ENCODE data around the gene LARP4B. TPM values are rescaled to one million over a fixed set of nuclear protein-coding genes. Genes with fewer than 3 reads are reported as not detected.

The LARP4B gene
- total and polyA plus RNA-seq, 2 experiments from 2014 or later, result 18.3 to 52.3 TPM

DNA sequence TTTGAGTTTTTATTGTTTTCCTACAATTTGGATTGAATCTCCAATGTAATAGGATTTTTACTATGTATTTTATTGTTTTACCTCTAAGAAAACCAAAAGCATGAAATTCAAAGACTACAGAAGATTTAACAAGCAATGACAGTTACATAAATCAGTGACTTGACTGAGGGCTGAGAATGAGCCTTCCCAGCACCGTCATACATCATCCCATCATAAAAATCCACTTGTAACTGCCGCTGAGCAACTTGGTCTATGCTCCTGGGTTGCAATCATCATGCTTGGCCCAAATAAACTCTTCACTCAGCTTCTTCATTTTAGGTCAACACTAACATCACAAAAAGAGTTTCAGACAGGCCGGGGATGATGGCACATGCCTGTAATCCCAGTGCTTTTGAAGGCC is 13.5 kb downstream of the LARP4B start (continued):
- TF ChIP-seq, protein P1, sequence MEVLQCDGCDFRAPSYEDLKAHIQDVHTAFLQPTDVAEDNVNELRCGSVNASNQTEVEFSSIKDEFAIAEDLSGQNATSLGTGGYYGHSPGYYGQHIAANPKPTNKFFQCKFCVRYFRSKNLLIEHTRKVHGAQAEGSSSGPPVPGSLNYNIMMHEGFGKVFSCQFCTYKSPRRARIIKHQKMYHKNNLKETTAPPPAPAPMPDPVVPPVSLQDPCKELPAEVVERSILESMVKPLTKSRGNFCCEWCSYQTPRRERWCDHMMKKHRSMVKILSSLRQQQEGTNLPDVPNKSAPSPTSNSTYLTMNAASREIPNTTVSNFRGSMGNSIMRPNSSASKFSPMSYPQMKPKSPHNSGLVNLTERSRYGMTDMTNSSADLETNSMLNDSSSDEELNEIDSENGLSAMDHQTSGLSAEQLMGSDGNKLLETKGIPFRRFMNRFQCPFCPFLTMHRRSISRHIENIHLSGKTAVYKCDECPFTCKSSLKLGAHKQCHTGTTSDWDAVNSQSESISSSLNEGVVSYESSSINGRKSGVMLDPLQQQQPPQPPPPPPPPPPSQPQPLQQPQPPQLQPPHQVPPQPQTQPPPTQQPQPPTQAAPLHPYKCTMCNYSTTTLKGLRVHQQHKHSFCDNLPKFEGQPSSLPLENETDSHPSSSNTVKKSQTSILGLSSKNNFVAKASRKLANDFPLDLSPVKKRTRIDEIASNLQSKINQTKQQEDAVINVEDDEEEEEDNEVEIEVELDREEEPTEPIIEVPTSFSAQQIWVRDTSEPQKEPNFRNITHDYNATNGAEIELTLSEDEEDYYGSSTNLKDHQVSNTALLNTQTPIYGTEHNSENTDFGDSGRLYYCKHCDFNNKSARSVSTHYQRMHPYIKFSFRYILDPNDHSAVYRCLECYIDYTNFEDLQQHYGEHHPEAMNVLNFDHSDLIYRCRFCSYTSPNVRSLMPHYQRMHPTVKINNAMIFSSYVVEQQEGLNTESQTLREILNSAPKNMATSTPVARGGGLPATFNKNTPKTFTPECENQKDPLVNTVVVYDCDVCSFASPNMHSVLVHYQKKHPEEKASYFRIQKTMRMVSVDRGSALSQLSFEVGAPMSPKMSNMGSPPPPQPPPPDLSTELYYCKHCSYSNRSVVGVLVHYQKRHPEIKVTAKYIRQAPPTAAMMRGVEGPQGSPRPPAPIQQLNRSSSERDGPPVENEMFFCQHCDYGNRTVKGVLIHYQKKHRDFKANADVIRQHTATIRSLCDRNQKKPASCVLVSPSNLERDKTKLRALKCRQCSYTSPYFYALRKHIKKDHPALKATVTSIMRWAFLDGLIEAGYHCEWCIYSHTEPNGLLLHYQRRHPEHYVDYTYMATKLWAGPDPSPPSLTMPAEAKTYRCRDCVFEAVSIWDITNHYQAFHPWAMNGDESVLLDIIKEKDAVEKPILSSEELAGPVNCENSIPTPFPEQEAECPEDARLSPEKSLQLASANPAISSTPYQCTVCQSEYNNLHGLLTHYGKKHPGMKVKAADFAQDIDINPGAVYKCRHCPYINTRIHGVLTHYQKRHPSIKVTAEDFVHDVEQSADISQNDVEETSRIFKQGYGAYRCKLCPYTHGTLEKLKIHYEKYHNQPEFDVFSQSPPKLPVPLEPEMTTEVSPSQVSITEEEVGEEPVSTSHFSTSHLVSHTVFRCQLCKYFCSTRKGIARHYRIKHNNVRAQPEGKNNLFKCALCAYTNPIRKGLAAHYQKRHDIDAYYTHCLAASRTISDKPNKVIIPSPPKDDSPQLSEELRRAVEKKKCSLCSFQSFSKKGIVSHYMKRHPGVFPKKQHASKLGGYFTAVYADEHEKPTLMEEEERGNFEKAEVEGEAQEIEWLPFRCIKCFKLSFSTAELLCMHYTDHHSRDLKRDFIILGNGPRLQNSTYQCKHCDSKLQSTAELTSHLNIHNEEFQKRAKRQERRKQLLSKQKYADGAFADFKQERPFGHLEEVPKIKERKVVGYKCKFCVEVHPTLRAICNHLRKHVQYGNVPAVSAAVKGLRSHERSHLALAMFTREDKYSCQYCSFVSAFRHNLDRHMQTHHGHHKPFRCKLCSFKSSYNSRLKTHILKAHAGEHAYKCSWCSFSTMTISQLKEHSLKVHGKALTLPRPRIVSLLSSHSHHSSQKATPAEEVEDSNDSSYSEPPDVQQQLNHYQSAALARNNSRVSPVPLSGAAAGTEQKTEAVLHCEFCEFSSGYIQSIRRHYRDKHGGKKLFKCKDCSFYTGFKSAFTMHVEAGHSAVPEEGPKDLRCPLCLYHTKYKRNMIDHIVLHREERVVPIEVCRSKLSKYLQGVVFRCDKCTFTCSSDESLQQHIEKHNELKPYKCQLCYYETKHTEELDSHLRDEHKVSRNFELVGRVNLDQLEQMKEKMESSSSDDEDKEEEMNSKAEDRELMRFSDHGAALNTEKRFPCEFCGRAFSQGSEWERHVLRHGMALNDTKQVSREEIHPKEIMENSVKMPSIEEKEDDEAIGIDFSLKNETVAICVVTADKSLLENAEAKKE (CRISPR knock-in tag; IDR thresholded peaks at IDR 0.05), result no peak
- TF ChIP-seq CREB1 (CRISPR knock-in tag; IDR thresholded peaks at IDR 0.05; ENCODE audit: low read depth) (no peak), JUNB (IDR thresholded peaks at IDR 0.05; ENCODE audit: unreplicated experiment) (no peak), ZNF114 (CRISPR knock-in tag; IDR thresholded peaks at IDR 0.05) (no peak)
- TF ChIP-seq, protein P2, sequence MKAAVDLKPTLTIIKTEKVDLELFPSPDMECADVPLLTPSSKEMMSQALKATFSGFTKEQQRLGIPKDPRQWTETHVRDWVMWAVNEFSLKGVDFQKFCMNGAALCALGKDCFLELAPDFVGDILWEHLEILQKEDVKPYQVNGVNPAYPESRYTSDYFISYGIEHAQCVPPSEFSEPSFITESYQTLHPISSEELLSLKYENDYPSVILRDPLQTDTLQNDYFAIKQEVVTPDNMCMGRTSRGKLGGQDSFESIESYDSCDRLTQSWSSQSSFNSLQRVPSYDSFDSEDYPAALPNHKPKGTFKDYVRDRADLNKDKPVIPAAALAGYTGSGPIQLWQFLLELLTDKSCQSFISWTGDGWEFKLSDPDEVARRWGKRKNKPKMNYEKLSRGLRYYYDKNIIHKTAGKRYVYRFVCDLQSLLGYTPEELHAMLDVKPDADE (IDR thresholded peaks at IDR 0.05), result no peak

- Mint-ChIP-seq H3K4me3 (no peak overlapping the region), H3K36me3 (ENCODE audit: low read depth) (peaks cover 12% of the 10 kb centered on the region; the same call in 2 of the 3 replicates), H3K4me1 (no peaks in the 10 kb centered on the region; the same call in 2 of the 3 replicates), H3K27me3 (ENCODE audit: insufficient read depth, low read depth, poor library complexity) (no peaks in the 10 kb centered on the region), H3K9me3 (no peaks in the 10 kb centered on the region), H3K27ac (no peak overlapping the region)
- Histone ChIP-seq H3K4me2 (no peak overlapping the region), H3K27ac (ENCODE audit: low read depth) (peak overlapping the region; percentile 41; the same call in 1 of the 2 replicates), H3K4me3 (no peak overlapping the region), H3K27me3 (ENCODE audit: insufficient read depth) (no peaks in the 10 kb centered on the region), H3F3A (replicated peaks; ENCODE audit: low read depth) (no peaks in the 10 kb centered on the region), H2AFZ (no peak overlapping the region), H3K79me2 (replicated peaks; ENCODE audit: insufficient read depth) (peaks cover 100% of the 10 kb centered on the region), H3K36me3 (ENCODE audit: insufficient read depth) (no peaks in the 10 kb centered on the region), H3K4me1 (ENCODE audit: insufficient read depth) (no peaks in the 10 kb centered on the region; the same call in 1 of the 2 replicates), H3K9me2 (ENCODE audit: insufficient read depth) (no peaks in the 10 kb centered on the region), H4K20me1 (replicated peaks; ENCODE audit: insufficient read depth) (peaks cover 58% of the 10 kb centered on the region)
- ATAC-seq, result no peak
- DNase-seq (ENCODE audit: low spot score), result no peak
- TF ChIP-seq STAT1 (IDR thresholded peaks at IDR 0.05; ENCODE audit: unreplicated experiment) (no peak), ZNF331 (CRISPR knock-in tag; IDR thresholded peaks at IDR 0.05; ENCODE audit: low read depth) (no peak), CREB1 (CRISPR knock-in tag; IDR thresholded peaks at IDR 0.05; ENCODE audit: low read depth) (no peak)
- TF ChIP-seq, protein P1 (CRISPR knock-in tag; IDR thresholded peaks at IDR 0.05), result no peak
- TF ChIP-seq, protein P2 (IDR thresholded peaks at IDR 0.05), result no peak
Observed at GRCh38 chr10:917416-917720, 14.1 kb downstream of the LARP4B start.
